Measurements from ENCODE around the gene NUDT4. TPM values are rescaled to one million over a fixed set of nuclear protein-coding genes. Genes with fewer than 3 reads are reported as not detected.

The NUDT4 gene
- total RNA-seq, 3 donors from 2014 or later (not counting 1 experiment from before 2014, with no cell fraction given), result 51.6 to 61.5 (median 52.2) TPM

- Mint-ChIP-seq H3K4me1 (peaks cover 83 to 89% of the 10 kb centered on the region in 2 donors), H3K9me3 (no peaks in the 10 kb centered on the region), H3K4me3 (no peak overlapping the region), H3K27me3 (ENCODE audit: low read depth in 2 of 2) (no peaks in the 10 kb centered on the region), H3K36me3 (no peaks in the 10 kb centered on the region), H3K27ac (peak overlapping the region; percentile 15 to 40)
- no peak for TF ChIP-seq CTCF (IDR thresholded peaks at IDR 0.05)
- H3K4me3 ChIP-seq (ENCODE audit: low read length), result no peak overlapping the region
- ATAC-seq (no peak), DNase-seq (no peak)
- peaks cover 12% of the 10 kb centered on the region for H3K4me1 ChIP-seq (ENCODE audit: control insufficient read depth, insufficient read depth, low read length)
- no peaks in the 10 kb centered on the region for H3K27me3 ChIP-seq (ENCODE audit: control insufficient read depth, insufficient read depth, low read length)
- no peaks in the 10 kb centered on the region for H3K36me3 ChIP-seq (ENCODE audit: control insufficient read depth, insufficient read depth, low read length)
- H3K9me3 ChIP-seq (ENCODE audit: control insufficient read depth, insufficient read depth, low read length), result no peaks in the 10 kb centered on the region
- intact Hi-C loops (cut with micrococcal nuclease), result no loop called here
- no peak overlapping the region for H3K27ac ChIP-seq (ENCODE audit: low read length)
- no CpG with 5 or more reads among the region's 1 CpG for WGBS (ENCODE audit: insufficient coverage)
These were observed 48.7 kb downstream of the NUDT4 start for GRCh38 chr12:93426412-93426805.

DNA sequence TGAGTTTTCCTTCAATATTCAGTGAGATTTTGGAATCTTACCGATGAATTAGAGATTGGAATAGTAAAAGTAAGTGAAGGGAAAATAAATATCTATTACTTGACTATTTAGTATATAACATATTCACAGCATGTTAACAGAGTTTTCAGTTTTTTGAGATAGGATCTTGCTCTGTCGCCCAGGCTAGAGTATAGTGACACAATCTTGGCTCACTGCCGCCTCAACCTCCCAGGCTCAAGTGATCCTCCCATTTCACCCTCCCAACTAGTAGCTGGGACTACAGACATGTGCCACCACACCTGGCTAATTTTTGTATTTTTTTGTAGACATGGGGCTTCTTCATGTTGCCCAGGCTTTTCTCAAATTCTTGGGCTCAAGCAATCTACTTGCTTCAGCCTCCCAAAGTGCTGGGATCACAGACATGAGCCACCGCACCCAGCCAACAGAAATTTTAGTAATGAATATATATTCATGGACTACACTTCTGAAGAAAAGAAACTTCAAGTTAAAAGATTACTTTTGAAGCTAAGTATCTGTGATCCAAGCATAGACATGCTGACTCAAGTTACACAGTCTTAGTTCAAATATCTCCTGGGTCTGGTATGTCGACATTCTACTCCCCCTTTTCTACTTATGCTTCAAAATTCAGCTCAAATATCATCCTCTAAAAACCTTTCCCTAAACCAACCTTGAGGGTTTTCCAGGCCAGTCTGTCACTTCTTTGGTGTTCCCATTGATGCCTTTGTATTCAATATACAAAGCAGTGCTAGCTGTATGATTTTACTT lies 50.2 kb downstream of the NUDT4 start:
- ATAC-seq (no peak), DNase-seq (no peak)
- Histone ChIP-seq H3K4me1 (ENCODE audit: control insufficient read depth, insufficient read depth, low read length) (peaks cover 12% of the 10 kb centered on the region), H3K9me3 (ENCODE audit: control insufficient read depth, insufficient read depth, low read length) (no peaks in the 10 kb centered on the region), H3K4me3 (ENCODE audit: low read length) (no peak overlapping the region), H3K27me3 (ENCODE audit: control insufficient read depth, insufficient read depth, low read length) (no peaks in the 10 kb centered on the region), H3K36me3 (ENCODE audit: control insufficient read depth, insufficient read depth, low read length) (no peaks in the 10 kb centered on the region), H3K27ac (ENCODE audit: low read length) (no peak overlapping the region)
- Mint-ChIP-seq H3K36me3 (no peaks in the 10 kb centered on the region), H3K4me1 (peaks cover 80 to 87% of the 10 kb centered on the region in 2 donors), H3K4me3 (no peak overlapping the region), H3K9me3 (no peaks in the 10 kb centered on the region), H3K27me3 (ENCODE audit: low read depth in 2 of 2) (no peaks in the 10 kb centered on the region), H3K27ac (peak overlapping the region; percentile 58 to 72)
- WGBS (ENCODE audit: insufficient coverage), result 91% methylated on average over 4 of the region's 5 CpGs
- no peak for TF ChIP-seq CTCF (IDR thresholded peaks at IDR 0.05)
- intact Hi-C loops (cut with micrococcal nuclease), result no loop called here

DNA sequence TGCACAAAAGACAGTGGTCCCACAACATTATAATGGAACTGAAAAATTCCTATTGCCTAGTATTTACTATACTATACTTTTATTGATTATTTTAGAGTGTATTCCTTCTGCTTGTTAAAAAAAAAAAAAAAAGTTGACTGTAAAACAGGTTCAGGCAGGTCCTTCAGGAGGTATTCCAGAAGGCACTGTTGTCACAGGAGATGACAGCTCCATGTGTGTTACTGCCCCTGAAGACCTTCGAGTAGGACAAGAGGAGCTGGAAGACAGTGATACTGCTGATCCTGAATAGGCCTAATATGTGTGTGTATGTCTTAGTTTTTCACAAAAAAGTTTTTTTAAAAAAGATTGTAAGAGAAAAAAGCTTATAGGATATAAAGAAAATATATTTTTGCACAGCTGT lies 51.7 kb downstream of the NUDT4 start:
- Mint-ChIP-seq H3K4me1 (peaks cover 82 to 87% of the 10 kb centered on the region in 2 donors), H3K27me3 (ENCODE audit: low read depth in 2 of 2) (no peaks in the 10 kb centered on the region), H3K4me3 (no peak overlapping the region), H3K9me3 (no peaks in the 10 kb centered on the region), H3K27ac (no peak overlapping the region), H3K36me3 (no peaks in the 10 kb centered on the region)
- TF ChIP-seq CTCF (IDR thresholded peaks at IDR 0.05), result no peak
- Histone ChIP-seq H3K4me3 (ENCODE audit: low read length) (no peak overlapping the region), H3K4me1 (ENCODE audit: control insufficient read depth, insufficient read depth, low read length) (peaks cover 12% of the 10 kb centered on the region), H3K9me3 (ENCODE audit: control insufficient read depth, insufficient read depth, low read length) (no peaks in the 10 kb centered on the region), H3K27ac (ENCODE audit: low read length) (no peak overlapping the region), H3K27me3 (ENCODE audit: control insufficient read depth, insufficient read depth, low read length) (no peaks in the 10 kb centered on the region), H3K36me3 (ENCODE audit: control insufficient read depth, insufficient read depth, low read length) (no peaks in the 10 kb centered on the region)
- 83% methylated on average over 1 of the region's 1 CpG for WGBS (ENCODE audit: insufficient coverage)
- intact Hi-C loops (cut with micrococcal nuclease), result no loop called here
- ATAC-seq, result no peak
- no peak for DNase-seq

DNA sequence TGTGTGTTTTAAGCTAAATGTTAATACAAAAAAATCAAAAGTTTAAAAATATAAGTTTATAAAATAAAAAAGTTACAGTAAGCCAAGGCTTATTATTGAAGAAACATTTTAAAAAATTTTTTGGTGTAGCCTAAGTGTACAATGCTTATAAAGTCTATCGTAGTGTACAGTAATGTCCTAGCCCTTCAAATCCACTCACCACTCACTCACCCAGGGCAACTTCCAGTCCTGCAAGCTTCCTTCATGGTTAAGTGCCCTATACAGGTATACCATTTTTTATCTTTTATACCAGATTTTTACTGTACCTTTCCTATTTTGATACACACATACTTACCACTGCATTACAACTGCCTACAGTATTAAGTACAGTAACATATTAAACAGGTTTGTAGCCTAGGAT lies 52.1 kb downstream of the NUDT4 start:
- Mint-ChIP-seq H3K9me3 (no peaks in the 10 kb centered on the region), H3K4me1 (peaks cover 80 to 87% of the 10 kb centered on the region in 2 donors), H3K27ac (peak overlapping the region in 1 of 2 donors; percentile 20), H3K36me3 (no peaks in the 10 kb centered on the region), H3K4me3 (no peak overlapping the region), H3K27me3 (ENCODE audit: low read depth in 2 of 2) (no peaks in the 10 kb centered on the region)
- Histone ChIP-seq H3K9me3 (ENCODE audit: control insufficient read depth, insufficient read depth, low read length) (no peaks in the 10 kb centered on the region), H3K27me3 (ENCODE audit: control insufficient read depth, insufficient read depth, low read length) (no peaks in the 10 kb centered on the region), H3K27ac (ENCODE audit: low read length) (no peak overlapping the region), H3K36me3 (ENCODE audit: control insufficient read depth, insufficient read depth, low read length) (no peaks in the 10 kb centered on the region), H3K4me3 (ENCODE audit: low read length) (no peak overlapping the region), H3K4me1 (ENCODE audit: control insufficient read depth, insufficient read depth, low read length) (peaks cover 14% of the 10 kb centered on the region)
- intact Hi-C loops (cut with micrococcal nuclease), result no loop called here
- TF ChIP-seq CTCF (IDR thresholded peaks at IDR 0.05), result no peak
- DNase-seq (no peak), ATAC-seq (no peak)
- WGBS (ENCODE audit: insufficient coverage), result 91% methylated on average over 1 of the region's 1 CpG
